DMS79 treated with DMSO at 0.1 percent for 48 hours (cell line): ENCODE data around the gene CCNG2.

Experiments
- DNase-seq: peaks from one replicate; lab custom pipeline; 2025; lab: John Stamatoyannopoulos, UW

CCNG2 gene

DNA sequence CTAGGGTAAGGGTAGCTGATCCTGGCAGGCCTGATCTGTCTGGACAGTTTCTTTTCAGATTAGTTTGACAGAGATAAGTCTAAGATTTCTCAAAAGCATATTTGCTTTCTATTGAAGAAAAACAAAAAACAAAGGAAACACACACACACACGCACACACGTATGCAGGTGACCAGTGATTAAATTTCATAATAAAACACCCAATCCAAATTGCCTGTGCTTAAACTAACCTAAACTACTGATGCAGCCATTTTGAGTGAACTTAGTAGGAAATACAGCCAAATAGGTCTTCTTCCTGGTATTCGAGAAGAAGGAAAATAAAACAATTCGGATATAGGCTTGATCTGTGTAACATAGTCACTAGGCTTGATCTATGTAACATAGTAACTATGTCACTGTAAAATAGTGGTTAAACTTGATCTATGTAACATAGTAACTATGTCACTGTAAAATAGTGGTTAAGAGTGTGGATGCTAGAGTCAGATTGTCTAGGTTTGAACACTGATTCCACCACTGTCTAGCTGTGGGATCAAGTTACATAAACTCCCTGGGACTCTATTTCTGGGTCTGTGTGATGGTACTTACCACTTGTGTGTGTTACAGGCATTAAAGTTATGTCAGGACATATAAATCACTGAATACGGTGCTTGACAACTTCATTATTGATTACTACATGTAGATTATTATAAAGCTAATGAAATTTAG is 9.8 kb upstream of the CCNG2 start:
- DNase-seq: no peak

DNA sequence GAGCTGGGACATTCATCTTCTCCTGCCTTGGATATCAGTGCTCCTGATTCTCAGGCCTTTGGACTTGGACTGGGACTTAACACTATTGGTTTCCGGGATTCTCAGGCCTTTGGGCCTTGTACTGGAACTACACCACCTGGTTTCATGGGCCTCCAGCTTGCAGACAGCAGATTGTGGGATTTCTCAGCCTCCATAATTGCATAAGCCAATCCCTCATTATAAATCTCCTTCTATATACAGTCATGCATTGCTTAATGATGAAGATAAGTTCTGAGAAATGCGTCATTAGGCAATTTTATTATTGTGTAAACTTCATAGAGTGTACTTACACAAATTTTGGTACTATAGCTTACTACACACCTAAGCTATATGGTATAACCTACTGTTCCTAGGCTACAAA is 8.9 kb upstream of the CCNG2 start:
- no peak for DNase-seq

DNA sequence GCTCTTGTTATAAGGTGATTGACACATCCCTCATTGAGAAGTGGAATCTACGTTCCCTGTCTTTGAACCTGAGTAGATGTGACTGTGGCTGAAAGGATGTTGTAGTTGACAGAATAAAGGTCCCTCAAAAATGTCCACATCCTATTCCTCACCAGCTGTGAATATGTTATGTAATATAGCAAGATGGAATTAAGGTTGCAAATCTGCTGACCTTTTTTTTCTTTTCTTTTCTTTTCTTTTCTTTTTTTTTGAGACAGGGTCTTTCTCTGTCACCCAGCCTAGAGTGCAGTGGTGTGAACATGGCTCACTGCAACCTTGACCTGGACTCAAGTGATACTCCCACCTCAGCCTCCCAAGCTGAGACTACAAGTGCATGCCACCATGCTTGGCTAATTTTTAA is 7.2 kb upstream of the CCNG2 start:
- no peak for DNase-seq

DNA sequence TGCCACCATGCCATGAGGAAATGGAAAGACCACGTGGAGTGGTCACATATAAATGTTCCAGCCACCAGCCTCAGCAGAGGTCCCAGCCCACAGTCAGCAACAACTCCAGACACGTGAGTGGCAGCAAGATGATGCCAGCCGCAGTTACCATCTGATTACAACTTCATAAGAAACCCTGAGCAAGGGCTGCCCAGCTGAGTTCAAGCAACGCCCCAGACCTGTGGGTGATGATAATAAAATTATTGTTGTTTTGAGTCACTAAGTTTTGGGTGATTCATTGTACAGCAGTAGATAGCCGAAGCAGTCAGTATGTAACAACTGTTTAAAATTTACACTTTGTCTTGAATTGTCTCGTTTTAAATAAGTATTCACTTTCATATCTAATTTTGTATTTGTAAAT is 5.8 kb upstream of the CCNG2 start:
- no peak for DNase-seq

DNA sequence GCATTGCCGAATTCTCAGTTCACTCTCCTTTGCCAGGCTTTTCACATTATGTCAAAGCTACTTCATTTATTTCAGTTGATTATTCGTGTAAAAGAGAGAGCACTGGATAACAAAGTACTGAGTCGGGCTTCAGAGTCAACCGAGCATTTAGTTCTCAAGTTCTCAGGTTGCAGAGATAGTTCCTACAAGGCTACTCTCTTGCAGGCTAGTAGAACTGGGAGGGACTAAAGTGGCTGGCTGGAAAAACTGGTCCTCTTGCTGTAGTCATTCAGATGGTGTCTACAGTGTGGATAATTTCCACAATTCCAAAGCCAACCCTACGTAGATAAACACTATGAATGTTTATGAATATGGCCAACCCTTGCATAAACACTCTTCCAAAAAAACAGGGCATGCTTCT is 4.6 kb upstream of the CCNG2 start:
- peak; percentile 69 for DNase-seq

DNA sequence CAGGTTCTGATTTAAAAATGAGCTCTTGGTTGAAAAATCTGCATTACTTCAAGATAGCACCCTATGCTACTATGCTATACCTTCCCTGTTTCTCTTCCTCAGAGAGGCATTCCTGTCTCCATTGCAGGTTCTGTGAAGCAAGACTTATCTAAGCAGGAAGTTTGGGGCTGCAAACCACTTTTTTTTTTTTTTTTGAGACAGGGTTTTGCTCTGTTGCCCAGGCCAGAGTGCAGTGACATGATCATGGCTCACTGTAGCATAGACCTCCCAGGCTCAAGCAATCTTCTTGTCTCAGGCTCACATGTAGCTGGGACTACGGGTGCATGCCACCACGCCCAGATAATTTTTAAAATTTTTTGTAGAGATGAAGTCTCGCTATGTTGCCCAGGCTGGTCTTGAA is 4.0 kb upstream of the CCNG2 start:
- DNase-seq: no peak

DNA sequence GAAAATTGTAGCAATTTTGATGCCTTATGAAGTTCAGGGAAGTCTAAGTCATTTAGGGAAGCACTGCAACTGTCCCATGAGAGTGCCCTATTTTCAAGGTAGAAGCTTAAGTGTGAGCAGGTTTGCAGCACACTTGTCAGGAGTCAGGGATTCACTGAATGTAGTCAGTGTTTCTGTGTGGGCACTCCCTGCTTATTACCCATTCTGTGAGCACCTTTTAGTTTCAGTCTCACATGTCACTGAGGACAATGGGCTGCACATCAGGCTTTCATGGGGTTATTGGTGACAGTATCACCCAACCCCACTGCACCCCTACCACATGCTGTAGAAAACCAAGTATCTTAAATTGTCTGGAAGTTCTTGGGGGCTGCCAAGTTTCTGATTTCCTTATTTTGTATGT is 2.9 kb upstream of the CCNG2 start:
- DNase-seq: no peak

DNA sequence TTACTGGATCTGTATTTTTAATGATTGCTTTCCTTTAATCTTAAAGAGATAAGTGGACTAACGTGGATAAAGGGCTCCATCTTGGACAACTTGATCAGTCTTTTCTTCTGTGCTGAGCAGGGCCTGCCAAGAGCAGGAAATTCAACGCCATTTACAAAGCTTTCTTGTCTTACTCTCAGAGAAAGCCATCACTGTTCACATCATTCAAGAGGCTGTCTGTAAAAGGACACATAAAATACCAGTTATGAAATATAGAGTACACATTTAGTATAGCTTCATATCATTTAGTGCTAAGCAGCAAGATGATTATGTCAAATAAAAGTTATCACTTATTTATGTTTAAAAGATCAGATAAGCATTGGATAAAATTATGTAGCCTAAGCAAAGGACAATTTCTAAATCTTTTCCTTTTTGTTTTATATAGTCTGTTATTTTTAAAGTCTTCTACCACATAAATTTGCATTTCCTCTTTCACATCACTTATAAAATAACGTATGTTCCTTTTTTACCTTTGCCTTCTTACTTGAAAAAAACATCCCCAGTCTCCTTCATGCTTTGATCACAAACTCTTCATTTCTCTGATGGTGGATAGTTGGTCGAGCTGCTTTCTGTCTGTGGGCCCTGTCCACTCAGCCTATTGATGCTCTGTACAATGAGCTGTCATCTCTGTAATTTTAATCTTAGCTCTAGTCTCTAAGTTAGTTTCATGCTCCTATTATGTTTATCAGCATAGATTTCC is 2.1 kb upstream of the CCNG2 start:
- no peak for DNase-seq

DNA sequence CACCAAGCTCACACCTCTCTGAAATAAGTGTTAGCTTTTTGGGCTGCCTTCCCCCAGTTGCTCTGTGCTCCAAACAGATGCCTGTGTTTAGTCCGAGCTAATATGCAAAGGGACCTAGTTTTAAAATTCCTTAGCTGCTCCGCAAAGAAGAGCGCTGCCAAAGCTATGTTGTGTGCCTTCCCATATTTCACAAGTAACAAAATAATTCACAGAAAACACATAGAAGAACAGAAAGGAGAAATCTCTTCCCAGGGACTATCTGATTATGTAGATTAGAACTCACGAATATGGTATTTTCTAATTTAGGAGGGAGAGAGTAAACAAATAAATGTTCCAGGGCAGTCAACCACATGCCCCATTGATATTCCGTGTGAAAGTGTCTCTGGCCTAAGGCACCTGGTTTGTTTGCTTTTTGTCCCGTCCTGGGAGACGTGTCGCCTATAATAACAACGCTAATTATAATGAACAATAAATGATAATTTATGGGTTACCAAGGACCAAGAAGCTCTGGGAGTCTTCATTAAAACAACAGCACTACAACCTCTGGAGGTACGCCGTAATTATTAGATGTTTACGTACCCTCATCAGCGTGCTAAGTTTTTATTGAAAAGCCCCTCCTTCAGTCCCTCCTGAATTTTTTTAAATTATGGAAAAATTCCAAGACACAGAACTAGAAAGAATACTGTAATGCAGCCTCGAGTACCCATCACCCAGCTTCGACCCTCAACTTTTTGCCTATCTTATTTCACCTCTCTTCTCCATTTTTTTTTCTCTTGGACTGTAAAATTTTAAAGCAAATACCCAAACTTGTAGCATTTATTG is 1.2 kb upstream of the CCNG2 start:
- DNase-seq: peak; percentile 66

DNA sequence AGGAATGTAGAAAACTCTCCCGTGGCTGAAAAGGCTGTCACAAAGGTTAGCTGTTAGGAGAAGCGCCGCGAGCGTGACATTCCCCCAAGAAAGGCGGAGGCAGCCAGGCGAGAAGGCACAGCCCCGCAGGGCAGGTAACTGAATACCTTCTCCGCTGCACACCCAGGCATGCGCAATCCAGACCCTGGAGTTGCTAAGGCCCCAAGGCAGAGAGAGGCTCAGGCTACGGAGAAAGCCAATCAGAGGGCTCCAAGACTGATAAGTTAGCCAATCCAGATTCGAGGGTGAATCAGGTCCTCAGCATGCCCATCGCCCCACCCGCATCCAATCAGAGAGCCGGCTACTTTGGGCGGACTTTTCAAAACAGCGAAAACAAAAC is 485 bp upstream of the CCNG2 start:
- peak; percentile 98 for DNase-seq

DNA sequence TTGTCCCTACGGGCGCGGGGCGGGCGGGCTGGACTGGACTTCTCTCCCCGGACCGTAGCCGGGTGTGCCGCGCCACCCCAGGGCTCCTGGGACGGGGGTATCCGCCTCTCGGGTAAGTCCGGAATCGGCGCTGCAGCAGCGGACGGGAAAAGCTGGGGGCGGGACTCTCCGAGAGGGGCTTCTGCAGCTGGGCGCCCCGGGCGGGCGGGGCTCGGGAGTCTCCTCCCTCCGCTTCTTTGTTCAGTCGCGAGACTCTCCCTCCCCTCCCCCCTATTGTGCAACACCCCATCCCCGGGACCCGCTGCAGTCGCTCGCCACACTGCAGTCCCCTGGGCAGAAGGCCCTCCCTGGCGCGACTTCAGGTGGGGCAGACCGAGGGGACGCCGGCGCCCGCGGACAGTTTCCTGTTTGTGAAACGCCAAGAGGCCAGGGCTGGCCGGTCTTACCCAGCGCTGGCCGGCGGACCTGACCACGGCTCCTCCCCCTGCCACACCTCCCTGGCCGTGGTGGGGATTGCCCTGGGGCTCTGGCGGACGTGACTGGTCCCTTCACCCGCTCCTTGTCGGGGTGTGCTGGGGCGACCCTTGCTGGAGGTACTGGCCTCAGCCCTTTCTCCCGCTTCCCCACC is 966 bp downstream of the CCNG2 start:
- peak; percentile 78 for DNase-seq

DNA sequence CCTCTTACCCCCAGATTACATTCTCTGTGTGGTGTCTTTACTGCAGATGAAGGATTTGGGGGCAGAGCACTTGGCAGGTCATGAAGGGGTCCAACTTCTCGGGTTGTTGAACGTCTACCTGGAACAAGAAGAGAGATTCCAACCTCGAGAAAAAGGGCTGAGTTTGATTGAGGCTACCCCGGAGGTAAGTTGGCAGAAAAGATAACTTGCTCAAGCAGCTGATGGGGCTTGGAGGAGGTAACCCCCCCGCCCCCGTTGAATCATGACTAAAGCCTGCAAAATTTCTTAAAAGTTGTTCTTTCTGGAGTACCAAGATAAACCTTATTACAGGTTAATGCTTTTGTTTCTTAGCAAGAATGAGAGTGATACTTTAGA is 1.5 kb downstream of the CCNG2 start:
- DNase-seq: no peak

DNA sequence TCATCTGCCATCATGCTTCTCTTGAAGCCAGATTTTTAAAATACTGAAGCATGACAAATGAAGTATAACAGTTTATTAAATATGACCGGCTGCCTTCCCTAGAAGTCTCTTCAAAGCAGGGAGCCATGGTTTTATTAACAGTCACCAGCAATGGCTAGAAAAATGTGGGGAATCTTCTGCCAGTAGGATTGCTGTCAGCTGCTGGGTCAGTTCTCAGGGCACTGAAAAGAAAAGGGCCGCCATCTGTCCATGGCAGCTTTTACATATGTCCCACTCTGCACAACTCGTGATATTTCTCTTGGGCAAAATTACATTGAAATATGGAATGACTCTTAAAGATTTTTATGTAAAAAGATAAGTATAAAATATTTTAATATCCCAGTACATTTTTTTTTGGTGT is 2.8 kb downstream of the CCNG2 start:
- no peak for DNase-seq

DNA sequence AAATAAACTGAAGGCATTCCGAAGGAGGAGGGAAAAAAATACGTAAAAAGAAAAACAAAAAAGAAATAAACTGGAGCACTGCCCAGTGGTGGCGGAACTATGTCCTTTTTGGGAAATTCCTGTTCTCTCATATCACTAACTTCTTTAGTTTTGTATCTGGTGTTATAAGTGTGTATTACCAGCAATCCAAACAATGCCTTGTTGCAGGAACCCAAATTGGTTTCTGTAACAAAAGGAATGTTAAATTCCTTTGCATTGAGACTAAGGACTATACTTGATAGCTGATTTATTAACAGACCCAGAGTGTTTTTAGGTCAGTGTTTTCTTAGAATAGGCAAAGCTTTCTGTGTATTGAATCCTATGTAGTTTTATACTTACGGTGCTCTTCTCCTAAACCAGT is 6.6 kb downstream of the CCNG2 start:
- DNase-seq: no peak

DNA sequence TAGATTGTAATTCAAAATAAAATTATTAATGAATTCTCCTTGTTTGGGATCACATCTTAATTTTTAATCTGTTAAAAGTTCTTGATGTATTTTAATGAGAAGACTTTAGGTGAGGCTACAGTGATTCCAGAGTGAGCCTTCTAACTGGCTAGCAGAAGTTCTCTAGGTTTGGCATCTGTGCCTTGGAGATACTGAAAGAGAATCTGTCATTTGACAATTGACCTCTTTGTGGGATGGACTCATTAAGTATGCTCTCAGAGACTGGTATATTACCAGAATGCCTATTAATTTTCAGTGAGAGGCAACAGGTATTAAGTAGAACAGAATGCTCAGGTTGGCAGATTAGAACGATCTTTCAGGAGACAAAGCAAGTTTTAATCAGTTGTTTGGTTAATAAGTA is 10.2 kb downstream of the CCNG2 start:
- no peak for DNase-seq

DNA sequence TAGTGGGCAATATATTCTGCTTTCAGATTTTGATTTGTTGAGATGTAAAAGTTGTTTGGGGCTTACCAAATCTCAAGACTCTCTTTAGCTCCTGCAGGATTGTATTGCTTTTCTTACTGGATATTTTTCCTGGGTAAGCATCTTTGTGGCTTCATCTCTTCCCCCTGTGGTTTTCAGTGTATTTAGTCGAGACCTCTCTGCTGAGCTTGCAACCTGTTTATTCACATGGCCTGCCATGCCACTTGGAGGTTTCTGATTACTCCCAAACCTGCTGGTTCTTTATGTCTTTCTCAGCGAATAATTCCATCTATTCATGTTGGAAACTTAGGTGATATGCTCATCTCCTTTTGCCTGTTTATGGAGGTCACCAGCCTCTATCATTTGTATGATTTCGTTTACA is 10.9 kb downstream of the CCNG2 start:
- no peak for DNase-seq

DNA sequence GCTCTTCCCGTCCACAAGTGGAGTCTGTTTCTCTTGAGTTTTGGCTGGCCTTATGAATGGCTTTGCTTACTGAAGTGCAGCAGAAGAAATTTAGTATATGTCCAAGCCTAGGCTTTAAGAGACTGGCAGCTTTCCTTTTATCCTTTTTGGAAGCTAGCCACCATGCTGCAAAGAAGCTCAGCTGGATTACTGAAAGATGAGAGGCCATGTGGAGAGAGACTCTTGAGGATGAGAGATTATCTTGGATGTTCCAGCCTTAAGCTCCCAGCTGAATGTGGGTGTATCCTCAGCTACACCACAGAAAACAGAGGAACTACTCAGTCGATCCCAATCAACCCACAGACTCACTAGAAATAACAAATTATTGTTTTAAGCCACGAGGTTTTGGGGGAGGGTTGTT is 12.5 kb downstream of the CCNG2 start:
- no peak for DNase-seq

DNA sequence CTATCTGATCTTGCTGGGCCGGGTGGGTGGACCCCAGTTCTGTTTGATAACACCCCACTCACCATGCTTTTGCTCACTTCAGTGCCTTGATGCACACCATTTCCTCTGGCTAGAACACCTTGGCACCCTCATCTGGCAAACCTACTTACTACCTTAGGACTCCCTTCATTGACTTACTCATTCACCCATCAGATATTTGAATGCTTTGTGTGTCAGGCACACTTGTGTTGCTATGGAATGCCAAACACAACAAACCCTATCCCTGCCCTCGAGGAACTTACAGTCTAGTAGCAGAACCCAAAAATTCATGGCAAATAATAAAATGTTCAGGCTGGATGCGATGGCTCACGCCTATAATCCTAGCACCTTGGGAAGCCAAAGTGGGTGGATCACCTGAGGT is 13.9 kb downstream of the CCNG2 start:
- no peak for DNase-seq

DNA sequence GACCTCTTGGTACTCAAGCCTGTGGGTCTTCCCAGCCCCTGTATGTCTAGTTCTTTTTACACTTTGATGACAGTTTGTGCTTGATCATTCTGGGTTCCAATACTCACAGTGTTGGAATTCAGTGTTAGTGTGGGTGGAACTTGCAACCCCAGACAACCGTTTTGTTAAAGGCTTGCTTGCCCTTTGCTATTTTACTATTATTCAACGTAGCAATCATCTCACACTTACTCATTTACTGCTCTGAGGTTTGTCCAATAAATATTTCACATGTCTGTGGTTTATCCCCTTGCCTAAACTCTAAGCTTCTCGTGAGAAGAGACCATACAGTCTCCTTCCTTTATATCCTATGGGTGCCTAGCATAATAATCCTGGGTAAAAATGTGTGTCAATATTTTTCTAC is 15.3 kb downstream of the CCNG2 start:
- no peak for DNase-seq

DNA sequence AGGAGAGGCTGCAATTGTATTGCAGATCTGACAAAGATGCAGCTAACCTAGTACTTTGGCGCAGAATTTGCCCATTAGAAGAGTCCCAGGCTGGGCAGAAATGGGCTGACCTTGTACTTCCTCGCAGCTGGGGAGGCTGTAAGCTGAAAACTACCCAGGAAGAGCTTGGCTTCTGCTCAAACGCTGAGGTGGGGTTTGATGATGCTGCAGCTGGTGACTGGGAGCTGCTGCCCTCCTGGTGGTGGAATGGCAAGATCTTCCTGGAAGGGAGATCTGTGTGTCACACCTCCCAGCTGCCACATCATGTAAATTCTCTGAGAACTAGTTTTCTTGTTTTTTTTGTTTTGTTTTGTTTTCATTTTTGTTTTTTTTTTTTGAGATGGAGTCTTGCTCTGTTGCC is 17.4 kb downstream of the CCNG2 start:
- DNase-seq: no peak

DNA sequence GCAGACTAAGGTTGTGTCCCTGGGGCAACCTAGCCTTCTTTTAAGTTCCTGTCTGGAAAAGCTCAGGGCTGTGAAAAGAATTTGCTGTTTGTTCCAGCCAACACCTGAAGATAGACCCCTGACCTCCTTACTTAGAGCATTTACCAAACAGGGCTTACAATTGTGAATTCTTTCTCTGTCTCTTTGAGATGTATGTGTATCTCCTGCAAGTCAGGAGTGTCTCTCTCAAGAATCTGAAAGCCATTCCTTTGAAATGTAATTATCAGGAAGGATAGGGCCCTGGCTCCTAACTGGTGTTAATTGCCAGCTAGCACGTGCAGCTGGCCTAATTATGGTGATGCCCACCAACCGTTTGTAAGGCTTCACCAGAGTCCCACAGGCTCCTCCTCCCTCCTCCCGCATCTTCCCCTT is 18.2 kb downstream of the CCNG2 start:
- DNase-seq: no peak

DNA sequence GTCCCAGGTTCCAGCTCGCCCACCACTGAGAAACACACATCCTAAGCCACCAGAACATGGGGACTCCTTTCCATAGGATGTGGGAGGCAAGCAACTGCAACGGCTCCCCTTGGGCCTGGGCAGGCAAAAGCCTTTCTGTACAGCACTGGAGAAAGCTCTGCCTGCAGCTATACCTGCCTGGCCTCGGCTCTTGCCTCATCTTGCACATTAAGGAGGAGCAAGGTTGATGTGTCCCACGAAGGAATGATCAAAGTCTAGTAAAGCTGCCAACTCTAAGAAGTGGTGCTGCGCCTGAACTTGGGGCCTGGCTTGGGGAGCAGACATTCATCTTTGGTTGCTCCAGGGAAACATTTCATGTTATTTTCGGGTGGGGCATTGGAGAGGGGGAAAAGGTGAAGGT is 19.6 kb downstream of the CCNG2 start:
- no peak for DNase-seq

DNA sequence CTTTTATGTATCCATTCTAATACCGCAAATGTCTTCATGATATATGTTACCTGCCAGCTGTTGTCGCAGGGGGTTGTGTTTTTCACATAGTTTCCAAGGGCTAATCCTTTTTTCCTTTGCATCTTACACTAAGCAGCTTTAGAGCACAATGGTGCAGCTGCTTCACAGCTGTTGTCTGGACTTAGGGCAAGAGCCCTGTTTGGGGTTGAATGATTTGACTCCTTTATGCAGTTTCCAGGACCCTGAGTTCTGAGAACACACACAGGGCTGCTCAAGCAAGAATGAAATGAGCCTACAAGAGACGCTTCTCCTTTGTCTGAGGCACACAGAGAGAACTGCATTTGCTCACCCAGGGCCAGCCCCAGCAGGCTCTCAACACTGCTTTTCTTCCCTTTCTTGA is 20.2 kb downstream of the CCNG2 start:
- DNase-seq: no peak
